GM13976 (cell line): Measurements from ENCODE around the gene PCBP3.

Experiments
- DNase-seq: peaks from one replicate; pipeline ENCODE4 v3.0.0; 2012; ENCODE audit warnings: low spot score
- CTCF ChIP-seq: IDR thresholded peaks from 2 replicates; pipeline ENCODE4 v1.5.1; 2012; ENCODE audit warnings: borderline replicate concordance, mild to moderate bottlenecking; ENCODE audit not compliant: insufficient read depth; ENCODE audit errors: extremely low read depth, missing control alignments, control extremely low read depth
- in situ Hi-C: fragments of 300-500 bp; cut with MboI; formaldehyde crosslinking; loops from one replicate; pipeline ENCODE4 v1.12.0; 2022; ENCODE audit warnings: low sequenced_read_pairs, mixed read lengths, inconsistent platforms; ENCODE audit not compliant: unreplicated experiment

The PCBP3 gene

GRCh38 chr21:45845770-45846090 is 202.2 kb downstream of the PCBP3 start:
- no peak for TF ChIP-seq CTCF
- DNase-seq, result no peak
- in situ Hi-C loops, result no loop called here

DNA sequence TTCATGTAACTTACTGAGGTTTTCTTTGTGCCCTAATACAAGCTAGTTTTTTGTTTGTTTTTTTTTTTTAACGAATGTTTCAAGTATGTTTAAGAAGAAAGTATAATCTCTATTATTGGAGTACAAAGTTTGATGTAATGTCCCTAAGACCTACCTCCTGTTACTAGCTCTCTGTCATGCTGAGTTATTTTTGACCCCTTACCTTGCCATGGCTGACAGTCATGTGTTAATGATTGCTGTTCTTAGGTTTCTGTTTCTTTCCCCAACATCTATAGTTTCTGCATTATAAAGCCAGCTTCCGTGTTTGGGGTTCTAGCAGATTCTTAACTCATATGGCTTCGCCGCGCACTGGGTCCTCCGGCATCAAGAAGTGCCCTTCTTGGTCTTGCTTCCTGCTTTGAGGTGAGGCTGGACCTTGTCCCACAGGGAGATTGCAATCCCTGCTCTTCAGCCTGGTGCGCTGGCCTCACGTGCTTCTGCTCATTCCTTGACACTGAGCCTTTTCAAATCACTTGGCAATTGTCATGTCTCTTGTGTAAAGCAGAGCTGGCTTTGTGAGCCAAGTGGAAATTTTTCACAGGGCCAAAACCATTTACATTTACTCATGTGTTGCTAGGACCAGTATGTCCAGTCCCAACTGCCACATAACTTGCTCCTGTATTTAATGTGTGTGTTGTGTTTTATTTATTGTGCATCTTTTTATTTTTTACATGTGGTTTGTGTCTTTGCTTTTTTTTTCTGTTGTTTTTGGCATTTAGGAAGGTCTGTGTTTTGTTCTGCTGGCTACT is 203.0 kb downstream of the PCBP3 start:
- no peak for DNase-seq
- in situ Hi-C loops, result no loop called here
- TF ChIP-seq CTCF, result no peak

GRCh38 chr21:45847870-45848269 is 204.3 kb downstream of the PCBP3 start:
- TF ChIP-seq CTCF, result no peak
- no peak for DNase-seq
- in situ Hi-C loops, result no loop called here

DNA sequence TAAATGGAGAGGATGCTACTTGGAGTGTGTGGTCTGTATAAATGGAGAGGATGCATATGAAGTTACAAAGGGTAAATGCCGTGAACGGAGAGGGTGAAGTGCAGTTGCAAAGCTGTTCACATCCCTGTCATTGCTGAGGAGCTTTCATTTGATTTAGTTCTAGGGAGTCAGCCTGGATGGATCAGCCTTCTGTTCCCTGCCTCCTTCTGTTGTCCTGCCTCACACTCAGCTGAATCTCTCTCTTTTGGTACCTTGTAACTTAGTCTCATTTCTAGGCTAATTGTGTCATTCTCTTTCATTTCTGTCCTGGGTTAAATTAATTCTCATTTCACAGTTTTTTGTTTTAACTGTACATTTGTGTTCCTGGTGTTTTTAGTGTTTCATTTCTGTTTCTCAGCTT is 204.8 kb downstream of the PCBP3 start:
- no peak for TF ChIP-seq CTCF
- no peak for DNase-seq
- in situ Hi-C loops, result no loop called here

GRCh38 chr21:45848805-45849204 is 205.3 kb downstream of the PCBP3 start:
- no peak for DNase-seq
- no peak for TF ChIP-seq CTCF
- in situ Hi-C loops, result no loop called here

DNA sequence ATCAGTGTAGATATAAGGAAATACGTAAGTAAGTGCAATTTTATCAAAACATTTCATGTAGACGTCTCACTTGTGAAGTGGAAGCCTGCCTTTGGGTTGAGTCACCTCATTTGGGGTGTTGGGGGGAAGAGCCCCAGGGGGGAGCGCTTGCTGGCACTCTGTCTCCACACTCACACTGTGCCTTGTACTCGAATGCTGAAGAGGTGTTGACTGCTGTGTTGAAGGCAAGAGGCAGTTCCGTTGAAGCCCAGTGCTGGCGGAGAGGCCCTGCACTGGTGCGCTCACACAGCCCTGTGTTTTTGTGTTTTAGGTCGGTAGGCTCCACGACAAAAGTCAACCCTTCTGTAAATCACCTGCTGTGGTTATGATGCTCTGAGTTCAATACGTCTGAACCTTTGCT is 206.1 kb downstream of the PCBP3 start:
- no peak for DNase-seq
- in situ Hi-C loops, result no loop called here
- TF ChIP-seq CTCF, result no peak
